Stimulated activated naive B cell treated with anti-CD40 and anti-IgM and Interleukin-4, amounts not matched to agents 10 μg/mL and 1 μg/mL and 100 μg/mL, for 72 hours (primary cell): ENCODE measurements around the gene DHX35.

Experiments
- ATAC-seq, 2 donors: fragments of 150-1000 bp; cut with Tn5 transposase; replicated peaks; 2 replicates each; pipeline ENCODE4 v1.10.0; 2021; ENCODE audit warnings: moderate library complexity in 1 of 2
- DNase-seq: peaks from one replicate; pipeline ENCODE4 v3.0.0; 2021
- H3K27ac Mint-ChIP-seq: one replicate; pipeline ENCODE4 v1.8.0; 2022; ENCODE audit warnings: mild to moderate bottlenecking, mixed read lengths
- H3K27me3 Mint-ChIP-seq, 2 donors: one replicate each; pipeline ENCODE4 v1.8.0; 2022; ENCODE audit warnings: mixed read lengths in 2 of 2
- H3K36me3 Mint-ChIP-seq, 2 donors: one replicate each; pipeline ENCODE4 v1.8.0; 2022; ENCODE audit warnings: mixed read lengths in 2 of 2, mild to moderate bottlenecking in 1 of 2
- H3K4me1 Mint-ChIP-seq, 2 donors: one replicate each; pipeline ENCODE4 v1.8.0; 2022; ENCODE audit warnings: mixed read lengths in 2 of 2, mild to moderate bottlenecking in 1 of 2
- H3K4me3 Mint-ChIP-seq, 2 donors: one replicate each; pipeline ENCODE4 v1.8.0; 2022; ENCODE audit warnings: mild to moderate bottlenecking in 2 of 2, mixed read lengths in 2 of 2, moderate library complexity in 1 of 2
- H3K9me3 Mint-ChIP-seq, 2 donors: one replicate each; pipeline ENCODE4 v1.8.0; 2022; ENCODE audit warnings: mixed read lengths in 2 of 2, mild to moderate bottlenecking in 1 of 2

Gene DHX35

GRCh38 chr20:39038495-39038894, 76.4 kb downstream of the DHX35 start:
- no peaks in the 10 kb centered on the region for H3K4me1 Mint-ChIP-seq
- H3K27me3 Mint-ChIP-seq, result no peaks in the 10 kb centered on the region
- no peak overlapping the region for H3K27ac Mint-ChIP-seq
- no peak for DNase-seq
- no peak for ATAC-seq
- H3K36me3 Mint-ChIP-seq, result peaks cover 36 to 57% of the 10 kb centered on the region in 2 donors
- H3K9me3 Mint-ChIP-seq, result no peaks in the 10 kb centered on the region
- H3K4me3 Mint-ChIP-seq, result no peak overlapping the region

GRCh38 chr20:39039261-39039660, 77.1 kb downstream of the DHX35 start:
- Mint-ChIP-seq H3K4me1 (no peaks in the 10 kb centered on the region), H3K36me3 (peaks cover 39 to 59% of the 10 kb centered on the region in 2 donors), H3K4me3 (no peak overlapping the region), H3K27me3 (no peaks in the 10 kb centered on the region), H3K27ac (no peak overlapping the region), H3K9me3 (no peaks in the 10 kb centered on the region)
- ATAC-seq, result no peak
- no peak for DNase-seq

- DNase-seq, result no peak
Observed at GRCh38 chr20:39040116-39040515, 78.0 kb downstream of the DHX35 start.

GRCh38 chr20:39041067-39041466, 78.9 kb downstream of the DHX35 start:
- Mint-ChIP-seq H3K9me3 (no peaks in the 10 kb centered on the region), H3K4me1 (no peaks in the 10 kb centered on the region), H3K27me3 (no peaks in the 10 kb centered on the region), H3K4me3 (no peak overlapping the region), H3K27ac (no peak overlapping the region), H3K36me3 (peaks cover 37 to 55% of the 10 kb centered on the region in 2 donors)
- DNase-seq (no peak), ATAC-seq (no peak)

More at GRCh38 chr20:39040116-39040515, 78.0 kb downstream of the DHX35 start:
- H3K27ac Mint-ChIP-seq, result no peak overlapping the region
- no peak for ATAC-seq
- no peaks in the 10 kb centered on the region for H3K4me1 Mint-ChIP-seq
- H3K27me3 Mint-ChIP-seq, result no peaks in the 10 kb centered on the region
- H3K4me3 Mint-ChIP-seq, result no peak overlapping the region
- H3K9me3 Mint-ChIP-seq, result no peaks in the 10 kb centered on the region
- H3K36me3 Mint-ChIP-seq, result peaks cover 40 to 59% of the 10 kb centered on the region in 2 donors

GRCh38 chr20:39042279-39043150, 80.4 kb downstream of the DHX35 start:
- no peak overlapping the region for H3K27ac Mint-ChIP-seq
- H3K4me3 Mint-ChIP-seq, result no peak overlapping the region
- DNase-seq, result no peak
- no peaks in the 10 kb centered on the region for H3K27me3 Mint-ChIP-seq
- no peaks in the 10 kb centered on the region for H3K4me1 Mint-ChIP-seq
- H3K9me3 Mint-ChIP-seq, result no peaks in the 10 kb centered on the region
- ATAC-seq, result no peak
- peaks cover 35 to 45% of the 10 kb centered on the region in 2 donors for H3K36me3 Mint-ChIP-seq

- H3K4me1 Mint-ChIP-seq, result peaks cover 5 to 11% of the 10 kb centered on the region in 2 donors
- H3K27ac Mint-ChIP-seq, result no peak overlapping the region
- no peak overlapping the region for H3K4me3 Mint-ChIP-seq
- ATAC-seq (no peak), DNase-seq (no peak)
- H3K9me3 Mint-ChIP-seq, result no peaks in the 10 kb centered on the region
- H3K36me3 Mint-ChIP-seq, result peaks cover 22 to 29% of the 10 kb centered on the region in 2 donors
- no peaks in the 10 kb centered on the region for H3K27me3 Mint-ChIP-seq
Observed at GRCh38 chr20:39044501-39044900, 82.4 kb downstream of the DHX35 start.

GRCh38 chr20:39045676-39046075, 83.5 kb downstream of the DHX35 start:
- H3K27ac Mint-ChIP-seq, result no peak overlapping the region
- DNase-seq (no peak), ATAC-seq (no peak)
- H3K4me3 Mint-ChIP-seq, result no peak overlapping the region
- H3K9me3 Mint-ChIP-seq, result no peaks in the 10 kb centered on the region
- no peaks in the 10 kb centered on the region for H3K27me3 Mint-ChIP-seq
- peaks cover 20 to 21% of the 10 kb centered on the region in 2 donors for H3K36me3 Mint-ChIP-seq
- H3K4me1 Mint-ChIP-seq, result peaks cover 7 to 14% of the 10 kb centered on the region in 2 donors

GRCh38 chr20:39047417-39047985, 85.4 kb downstream of the DHX35 start:
- no peaks in the 10 kb centered on the region for H3K9me3 Mint-ChIP-seq
- no peak for ATAC-seq

GRCh38 chr20:39048000-39048696, 86.0 kb downstream of the DHX35 start:
- peaks cover 4 to 5% of the 10 kb centered on the region in 2 donors for H3K27me3 Mint-ChIP-seq
- DNase-seq (peak; percentile 56), ATAC-seq (peak; percentile 76 to 83)
- peaks cover 7 to 14% of the 10 kb centered on the region in 2 donors for H3K4me1 Mint-ChIP-seq
- no peak overlapping the region for H3K27ac Mint-ChIP-seq
- peaks cover 6 to 7% of the 10 kb centered on the region in 2 donors for H3K36me3 Mint-ChIP-seq
- H3K9me3 Mint-ChIP-seq, result no peaks in the 10 kb centered on the region
- no peak overlapping the region for H3K4me3 Mint-ChIP-seq

More at GRCh38 chr20:39047417-39047985, 85.4 kb downstream of the DHX35 start:
- no peak overlapping the region for H3K27ac Mint-ChIP-seq
- DNase-seq, result no peak
- no peaks in the 10 kb centered on the region for H3K27me3 Mint-ChIP-seq
- peaks cover 7 to 14% of the 10 kb centered on the region in 2 donors for H3K4me1 Mint-ChIP-seq
- H3K4me3 Mint-ChIP-seq, result no peak overlapping the region
- peaks cover 11 to 12% of the 10 kb centered on the region in 2 donors for H3K36me3 Mint-ChIP-seq

- DNase-seq, result no peak
- H3K4me3 Mint-ChIP-seq, result no peak overlapping the region
- H3K27me3 Mint-ChIP-seq, result peaks cover 5 to 13% of the 10 kb centered on the region in 2 donors
- peaks cover 7 to 14% of the 10 kb centered on the region in 2 donors for H3K4me1 Mint-ChIP-seq
- peaks cover 0 to 2% of the 10 kb centered on the region in 2 donors for H3K36me3 Mint-ChIP-seq
- ATAC-seq, result no peak
- H3K9me3 Mint-ChIP-seq, result no peaks in the 10 kb centered on the region
- H3K27ac Mint-ChIP-seq, result no peak overlapping the region
Observed at GRCh38 chr20:39049148-39049547, 87.0 kb downstream of the DHX35 start.

GRCh38 chr20:39049684-39050554, 87.8 kb downstream of the DHX35 start:
- Mint-ChIP-seq H3K4me3 (peak overlapping the region; percentile 88 to 91), H3K36me3 (no peaks in the 10 kb centered on the region), H3K27me3 (peaks cover 5 to 17% of the 10 kb centered on the region in 2 donors), H3K4me1 (peaks cover 7 to 14% of the 10 kb centered on the region in 2 donors), H3K9me3 (no peaks in the 10 kb centered on the region), H3K27ac (peak overlapping the region; percentile 92)
- ATAC-seq (peak; percentile 88 to 91), DNase-seq (peak; percentile 72)

GRCh38 chr20:39050555-39050902, 88.4 kb downstream of the DHX35 start:
- peak overlapping the region; percentile 47 for H3K27ac Mint-ChIP-seq
- H3K4me1 Mint-ChIP-seq, result peaks cover 7 to 14% of the 10 kb centered on the region in 2 donors
- H3K36me3 Mint-ChIP-seq, result no peaks in the 10 kb centered on the region
- peak overlapping the region; percentile 88 to 91 for H3K4me3 Mint-ChIP-seq
- H3K9me3 Mint-ChIP-seq, result no peaks in the 10 kb centered on the region
- DNase-seq, result no peak
- ATAC-seq, result no peak
- peaks cover 10 to 17% of the 10 kb centered on the region in 2 donors for H3K27me3 Mint-ChIP-seq

- H3K4me3 Mint-ChIP-seq, result no peak overlapping the region
- no peak overlapping the region for H3K27ac Mint-ChIP-seq
- peaks cover 7 to 14% of the 10 kb centered on the region in 2 donors for H3K4me1 Mint-ChIP-seq
- H3K27me3 Mint-ChIP-seq, result peaks cover 27 to 30% of the 10 kb centered on the region in 2 donors
- H3K9me3 Mint-ChIP-seq, result no peaks in the 10 kb centered on the region
- ATAC-seq, result no peak
- H3K36me3 Mint-ChIP-seq, result no peaks in the 10 kb centered on the region
- no peak for DNase-seq
Observed at GRCh38 chr20:39052676-39053075, 90.5 kb downstream of the DHX35 start.

GRCh38 chr20:39057143-39057542, 95.0 kb downstream of the DHX35 start:
- Mint-ChIP-seq H3K27me3 (peaks cover 43 to 45% of the 10 kb centered on the region in 2 donors), H3K4me1 (no peaks in the 10 kb centered on the region), H3K27ac (no peak overlapping the region)

More at GRCh38 chr20:39057143-39057542, 95.0 kb downstream of the DHX35 start:
- Mint-ChIP-seq H3K36me3 (no peaks in the 10 kb centered on the region), H3K4me3 (no peak overlapping the region), H3K9me3 (no peaks in the 10 kb centered on the region)
- ATAC-seq (no peak), DNase-seq (no peak)
